ENCODE data around the gene HGFAC. TPM values are rescaled to one million over a fixed set of nuclear protein-coding genes. Genes with fewer than 3 reads are reported as not detected.

Gene HGFAC
- total RNA-seq, 1 donor from 2014 or later: 1.2 TPM

GRCh38 chr4:3438847-3439180 lies 3.0 kb upstream of the HGFAC start:
- no peak overlapping the region for H3K4me3 ChIP-seq
- intact Hi-C loops (cut with DNase I): loop anchor here (10.0 kb wide), 1 partner anchor 244 kb away; no protein-coding TSS in a partner anchor
- H3K27me3 ChIP-seq: no peaks in the 10 kb centered on the region
- no peak for DNase-seq
- no peaks in the 10 kb centered on the region for H3K9me3 ChIP-seq
- ATAC-seq: no peak
- TF ChIP-seq, protein P1, sequence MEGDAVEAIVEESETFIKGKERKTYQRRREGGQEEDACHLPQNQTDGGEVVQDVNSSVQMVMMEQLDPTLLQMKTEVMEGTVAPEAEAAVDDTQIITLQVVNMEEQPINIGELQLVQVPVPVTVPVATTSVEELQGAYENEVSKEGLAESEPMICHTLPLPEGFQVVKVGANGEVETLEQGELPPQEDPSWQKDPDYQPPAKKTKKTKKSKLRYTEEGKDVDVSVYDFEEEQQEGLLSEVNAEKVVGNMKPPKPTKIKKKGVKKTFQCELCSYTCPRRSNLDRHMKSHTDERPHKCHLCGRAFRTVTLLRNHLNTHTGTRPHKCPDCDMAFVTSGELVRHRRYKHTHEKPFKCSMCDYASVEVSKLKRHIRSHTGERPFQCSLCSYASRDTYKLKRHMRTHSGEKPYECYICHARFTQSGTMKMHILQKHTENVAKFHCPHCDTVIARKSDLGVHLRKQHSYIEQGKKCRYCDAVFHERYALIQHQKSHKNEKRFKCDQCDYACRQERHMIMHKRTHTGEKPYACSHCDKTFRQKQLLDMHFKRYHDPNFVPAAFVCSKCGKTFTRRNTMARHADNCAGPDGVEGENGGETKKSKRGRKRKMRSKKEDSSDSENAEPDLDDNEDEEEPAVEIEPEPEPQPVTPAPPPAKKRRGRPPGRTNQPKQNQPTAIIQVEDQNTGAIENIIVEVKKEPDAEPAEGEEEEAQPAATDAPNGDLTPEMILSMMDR (IDR thresholded peaks at IDR 0.05): no peak
- H3K4me1 ChIP-seq: peaks cover 6% of the 10 kb centered on the region
- no peak overlapping the region for H3K27ac ChIP-seq
- no peaks in the 10 kb centered on the region for H3K36me3 ChIP-seq

DNA sequence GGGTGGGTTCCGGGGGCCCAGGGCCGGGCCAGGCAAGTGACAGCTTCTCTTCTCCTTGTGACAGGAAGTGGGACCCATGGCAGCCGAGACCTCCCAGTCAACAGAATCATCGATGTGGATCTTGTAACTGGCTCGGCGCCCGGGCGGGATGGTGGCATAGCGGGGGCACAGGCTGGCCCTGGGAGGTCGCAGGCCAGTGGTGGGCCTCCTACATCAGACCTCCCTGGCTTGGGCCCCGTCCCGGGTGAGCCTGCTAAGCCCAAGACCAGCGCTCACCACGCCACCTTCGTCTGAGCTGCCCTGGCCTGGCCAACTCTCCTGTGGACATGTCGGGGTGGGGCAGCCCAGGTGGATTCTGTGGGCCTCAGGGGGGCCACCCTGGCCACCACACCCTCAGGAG lies 2.4 kb upstream of the HGFAC start:
- no peaks in the 10 kb centered on the region for H3K27me3 ChIP-seq
- ATAC-seq (no peak), DNase-seq (no peak)
- no peak overlapping the region for H3K27ac ChIP-seq
- TF ChIP-seq, protein P1 (IDR thresholded peaks at IDR 0.05): no peak
- intact Hi-C loops (cut with DNase I): loop anchor here (10.0 kb wide), 1 partner anchor 245 kb away; no protein-coding TSS in a partner anchor
- no peaks in the 10 kb centered on the region for H3K9me3 ChIP-seq
- H3K4me3 ChIP-seq: no peak overlapping the region
- H3K36me3 ChIP-seq: no peaks in the 10 kb centered on the region
- peaks cover 6% of the 10 kb centered on the region for H3K4me1 ChIP-seq

DNA sequence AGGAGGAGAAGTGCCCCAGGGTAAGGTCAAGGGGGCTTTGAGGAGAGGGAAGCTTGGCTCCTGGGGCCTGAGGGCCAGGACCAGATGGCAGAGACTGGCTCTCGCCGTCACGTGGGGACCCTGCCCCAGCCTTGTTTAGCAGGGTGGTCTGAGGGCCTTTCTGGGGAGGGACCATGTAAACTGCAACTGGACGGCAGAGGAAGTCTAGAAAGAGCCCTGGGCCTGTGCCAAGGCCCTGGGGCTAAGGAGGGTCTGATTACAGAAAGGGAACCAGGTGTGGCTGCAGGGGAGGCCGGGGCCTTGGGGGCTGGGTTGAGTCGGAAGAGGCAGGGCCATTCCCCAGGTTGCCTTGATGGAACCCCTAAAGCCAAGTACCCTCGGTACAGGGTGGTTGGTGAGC lies 1.8 kb upstream of the HGFAC start:
- Histone ChIP-seq H3K36me3 (no peaks in the 10 kb centered on the region), H3K9me3 (no peaks in the 10 kb centered on the region), H3K27ac (no peak overlapping the region), H3K4me3 (no peak overlapping the region), H3K27me3 (no peaks in the 10 kb centered on the region), H3K4me1 (peaks cover 6% of the 10 kb centered on the region)
- DNase-seq: no peak
- intact Hi-C loops (cut with DNase I): loop anchor here (5.0 kb wide), 1 partner anchor 93 kb away; no protein-coding TSS in a partner anchor
- TF ChIP-seq, protein P1 (IDR thresholded peaks at IDR 0.05): no peak
- ATAC-seq: no peak

- ATAC-seq (no peak), DNase-seq (no peak)
- H3K27ac ChIP-seq: no peak overlapping the region
- no peak overlapping the region for H3K4me3 ChIP-seq
- no peaks in the 10 kb centered on the region for H3K9me3 ChIP-seq
- H3K27me3 ChIP-seq: no peaks in the 10 kb centered on the region
- H3K4me1 ChIP-seq: peaks cover 6% of the 10 kb centered on the region
- intact Hi-C loops (cut with DNase I): loop anchor here (5.0 kb wide), 1 partner anchor 94 kb away; no protein-coding TSS in a partner anchor
- H3K36me3 ChIP-seq: no peaks in the 10 kb centered on the region
- TF ChIP-seq, protein P1 (IDR thresholded peaks at IDR 0.05): no peak
Measured at GRCh38 chr4:3440979-3441500, 728 bp upstream of the HGFAC start.

- TF ChIP-seq, protein P1 (IDR thresholded peaks at IDR 0.05): no peak
- ATAC-seq: no peak
- intact Hi-C loops (cut with DNase I): loop anchor here (5.0 kb wide), 1 partner anchor 95 kb away; no protein-coding TSS in a partner anchor
Measured at GRCh38 chr4:3442460-3442958, 741 bp downstream of the HGFAC start.

More at GRCh38 chr4:3442460-3442958, 741 bp downstream of the HGFAC start:
- no peak for DNase-seq
- peaks cover 6% of the 10 kb centered on the region for H3K4me1 ChIP-seq
- no peaks in the 10 kb centered on the region for H3K9me3 ChIP-seq
- H3K36me3 ChIP-seq: no peaks in the 10 kb centered on the region
- H3K27me3 ChIP-seq: no peaks in the 10 kb centered on the region
- no peak overlapping the region for H3K27ac ChIP-seq
- no peak overlapping the region for H3K4me3 ChIP-seq
